SU-DHL-6 (cell line): ENCODE measurements around the gene YY1AP1.

Experiments
- CTCF ChIP-seq: fragments of 200-600 bp; sonication (generic); IDR thresholded peaks from one replicate; pipeline ENCODE4 v1.5.1; 2017; ENCODE audit warnings: antibody characterized with exemption, mild to moderate bottlenecking, low read length, moderate library complexity; ENCODE audit not compliant: insufficient read depth, poor library complexity, severe bottlenecking
- EZH2phosphoT487 ChIP-seq: fragments of 200-600 bp; sonication (generic), shearing (Covaris generic); conservative IDR thresholded peaks from 2 replicates; pipeline ENCODE4 v1.6.1; 2018; ENCODE audit warnings: mild to moderate bottlenecking, antibody characterized with exemption, low read length, moderate library complexity, mixed read lengths

GRCh38 chr1:155645648-155646047 lies 42.9 kb downstream of the YY1AP1 start:
- TF ChIP-seq CTCF, result no peak
- no peak for TF ChIP-seq EZH2phosphoT487
